ENCODE results near the gene MAP4K2.

DNA sequence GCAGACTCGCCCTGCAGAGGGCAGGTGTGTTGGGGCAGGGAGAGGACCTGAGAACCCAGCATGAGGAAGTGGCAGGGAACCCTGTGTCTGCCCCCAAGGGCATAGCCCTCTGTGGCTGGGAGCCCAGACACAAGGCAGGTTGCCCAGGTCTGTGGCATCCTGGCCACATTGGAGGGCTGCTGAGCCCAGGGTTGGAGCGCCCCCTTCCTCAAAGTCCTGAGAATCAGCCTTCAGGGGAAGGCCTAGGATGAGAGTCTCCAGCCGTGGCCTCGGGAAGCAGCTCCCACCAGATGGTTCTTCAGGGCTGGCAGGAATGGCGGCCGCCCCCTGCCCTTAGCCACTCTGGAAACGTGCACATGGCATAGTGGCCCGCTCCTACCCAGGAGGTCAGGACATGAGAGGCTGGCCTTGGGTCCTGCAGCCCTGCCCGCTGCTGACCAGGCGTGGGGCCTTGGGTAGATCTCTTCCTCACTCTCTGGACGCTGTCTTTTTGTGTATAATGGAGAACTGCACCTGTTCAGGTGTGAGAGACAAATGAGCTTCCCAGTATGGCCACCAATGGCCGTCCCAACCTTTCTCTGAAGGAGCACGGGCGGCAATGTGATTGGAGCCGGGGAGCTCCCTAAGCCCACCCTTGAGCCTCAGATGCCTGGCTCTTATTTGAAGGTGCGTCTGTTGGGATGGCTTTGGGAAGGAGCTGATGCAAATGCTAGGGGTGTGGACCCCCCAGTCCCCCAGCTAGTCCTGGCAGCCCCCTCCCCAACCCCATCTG is 46.0 kb upstream of the MAP4K2 start:
- TF ChIP-seq CTCF (conservative IDR thresholded peaks at IDR 0.05; ENCODE audit: low read depth, low read length) (no peak), CHD1 (IDR thresholded peaks at IDR 0.05; ENCODE audit: low read depth, low read length) (no peak), FOS (IDR thresholded peaks at IDR 0.05; ENCODE audit: low read depth, low read length) (no peak), SMC3 (IDR thresholded peaks at IDR 0.05; ENCODE audit: low read depth, low read length) (no peak), MXI1 (IDR thresholded peaks at IDR 0.05; ENCODE audit: borderline replicate concordance, low read depth, low read length) (no peak), BHLHE40 (IDR thresholded peaks at IDR 0.05; ENCODE audit: low read depth, low read length) (no peak), MAFK (IDR thresholded peaks at IDR 0.05; ENCODE audit: low read depth, low read length) (no peak)
- TF ChIP-seq, protein P1, sequence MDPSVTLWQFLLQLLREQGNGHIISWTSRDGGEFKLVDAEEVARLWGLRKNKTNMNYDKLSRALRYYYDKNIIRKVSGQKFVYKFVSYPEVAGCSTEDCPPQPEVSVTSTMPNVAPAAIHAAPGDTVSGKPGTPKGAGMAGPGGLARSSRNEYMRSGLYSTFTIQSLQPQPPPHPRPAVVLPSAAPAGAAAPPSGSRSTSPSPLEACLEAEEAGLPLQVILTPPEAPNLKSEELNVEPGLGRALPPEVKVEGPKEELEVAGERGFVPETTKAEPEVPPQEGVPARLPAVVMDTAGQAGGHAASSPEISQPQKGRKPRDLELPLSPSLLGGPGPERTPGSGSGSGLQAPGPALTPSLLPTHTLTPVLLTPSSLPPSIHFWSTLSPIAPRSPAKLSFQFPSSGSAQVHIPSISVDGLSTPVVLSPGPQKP (IDR thresholded peaks at IDR 0.05; ENCODE audit: borderline replicate concordance, low read depth, low read length) = no peak

Data from IMR-90 (cell line).